SU-DHL-6 (cell line): ENCODE measurements around the gene SNX14.

Experiments
- H2AFZ ChIP-seq: fragments of 200-600 bp; sonication (generic); 2 replicates; pipeline ENCODE4 v1.6.1; 2014; ENCODE audit warnings: low read depth, mild to moderate bottlenecking, moderate library complexity, mixed read lengths, antibody characterized with exemption, low read length; ENCODE audit not compliant: severe bottlenecking
- H3F3A ChIP-seq: fragments of 200-600 bp; shearing (Covaris generic); 2 replicates; pipeline ENCODE4 v1.6.0; 2016; ENCODE audit warnings: antibody characterized with exemption, mild to moderate bottlenecking; ENCODE audit not compliant: insufficient read depth
- H3K27ac ChIP-seq: fragments of 200-600 bp; sonication (generic); 2 replicates; pipeline ENCODE4 v1.5.1; 2016; ENCODE audit warnings: low read depth, mild to moderate bottlenecking, low read length, moderate library complexity, mixed read lengths
- H3K27me3 ChIP-seq: fragments of 200-600 bp; sonication (generic), shearing (Covaris generic); 2 replicates; pipeline ENCODE4 v1.6.0; 2014; ENCODE audit warnings: mild to moderate bottlenecking, low read length
- H3K36me3 ChIP-seq: fragments of 200-600 bp; sonication (generic); 2 replicates; pipeline ENCODE4 v1.6.1; 2014; ENCODE audit warnings: mild to moderate bottlenecking, low read length, mixed read lengths
- H3K4me2 ChIP-seq: fragments of 300-600, 200-600 bp; shearing (Covaris generic), sonication (generic); 2 replicates; pipeline ENCODE4 v1.6.0; 2014; ENCODE audit warnings: low read length, low read depth, mild to moderate bottlenecking; ENCODE audit not compliant: poor library complexity, severe bottlenecking
- H3K4me3 ChIP-seq: fragments of 200-600 bp; sonication (generic); 2 replicates; pipeline ENCODE4 v1.5.1; 2014; ENCODE audit warnings: antibody characterized with exemption, low read length, mild to moderate bottlenecking, mixed read lengths; ENCODE audit not compliant: insufficient read depth, poor library complexity, severe bottlenecking
- H3K79me2 ChIP-seq: fragments of 200-600 bp; sonication (generic); 2 replicates; pipeline ENCODE4 v1.6.1; 2014; ENCODE audit warnings: mild to moderate bottlenecking, low read length, moderate library complexity; ENCODE audit not compliant: insufficient read depth
- H3K9ac ChIP-seq: fragments of 200-600 bp; sonication (generic); 2 replicates; pipeline ENCODE4 v1.7.0; 2014; ENCODE audit warnings: mild to moderate bottlenecking, low read length
- H3K9me2 ChIP-seq: fragments of 200-600 bp; sonication (generic); replicated peaks from 2 replicates; pipeline ENCODE4 v1.6.1; 2014; ENCODE audit warnings: low read length; ENCODE audit not compliant: insufficient read depth
- H3K9me3 ChIP-seq: fragments of 200-600 bp; sonication (generic); 2 replicates; pipeline ENCODE4 v1.6.1; 2014; ENCODE audit warnings: low read length, mixed read lengths; ENCODE audit not compliant: insufficient read depth
- H4K20me1 ChIP-seq: fragments of 200-600 bp; sonication (generic); 2 replicates; pipeline ENCODE4 v1.6.1; 2014; ENCODE audit warnings: low read depth, mild to moderate bottlenecking, antibody characterized with exemption, low read length, moderate library complexity, mixed read lengths
- EZH2phosphoT487 ChIP-seq: fragments of 200-600 bp; sonication (generic), shearing (Covaris generic); conservative IDR thresholded peaks from 2 replicates; pipeline ENCODE4 v1.6.1; 2018; ENCODE audit warnings: mild to moderate bottlenecking, antibody characterized with exemption, low read length, moderate library complexity, mixed read lengths
- TF ChIP-seq, protein P1 (sequence below): fragments of 200-600 bp; sonication (generic); IDR thresholded peaks from one replicate; pipeline ENCODE4 v1.5.1; 2017; ENCODE audit warnings: antibody characterized with exemption, mild to moderate bottlenecking, low read length, moderate library complexity; ENCODE audit not compliant: insufficient read depth, poor library complexity, severe bottlenecking

Gene SNX14

DNA sequence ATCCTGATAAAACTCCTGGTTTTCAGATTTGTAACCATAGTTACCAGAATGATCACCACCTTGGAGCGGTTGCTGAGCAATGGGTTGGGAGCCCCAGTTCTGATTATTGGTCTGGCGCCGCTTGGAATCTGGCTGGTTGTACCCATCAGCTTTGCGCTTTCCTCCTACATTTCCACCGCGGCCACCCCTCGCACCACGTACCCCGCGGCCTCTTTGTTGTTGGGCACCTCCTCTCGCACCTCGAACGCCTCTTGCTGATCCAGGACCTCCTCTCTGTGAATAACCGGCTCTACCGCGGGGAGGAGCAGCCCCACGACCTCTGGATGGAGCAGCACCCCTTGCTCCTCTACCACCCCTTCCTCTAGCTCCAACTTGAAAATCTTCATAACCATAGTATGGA lies 21.1 kb upstream of the SNX14 start:
- no peak overlapping the region for H3K27ac ChIP-seq
- no peaks in the 10 kb centered on the region for H3K9me3 ChIP-seq
- peaks cover 59% of the 10 kb centered on the region for H3F3A ChIP-seq
- H3K4me3 ChIP-seq: no peak overlapping the region
- H3K4me2 ChIP-seq: no peak overlapping the region
- peaks cover 93% of the 10 kb centered on the region for H3K36me3 ChIP-seq
- peaks cover 46% of the 10 kb centered on the region for H3K79me2 ChIP-seq
- no peaks in the 10 kb centered on the region for H3K27me3 ChIP-seq
- H2AFZ ChIP-seq: no peak overlapping the region
- no peak overlapping the region for H3K9ac ChIP-seq
- H4K20me1 ChIP-seq: peaks cover 56% of the 10 kb centered on the region
- TF ChIP-seq, protein P1, sequence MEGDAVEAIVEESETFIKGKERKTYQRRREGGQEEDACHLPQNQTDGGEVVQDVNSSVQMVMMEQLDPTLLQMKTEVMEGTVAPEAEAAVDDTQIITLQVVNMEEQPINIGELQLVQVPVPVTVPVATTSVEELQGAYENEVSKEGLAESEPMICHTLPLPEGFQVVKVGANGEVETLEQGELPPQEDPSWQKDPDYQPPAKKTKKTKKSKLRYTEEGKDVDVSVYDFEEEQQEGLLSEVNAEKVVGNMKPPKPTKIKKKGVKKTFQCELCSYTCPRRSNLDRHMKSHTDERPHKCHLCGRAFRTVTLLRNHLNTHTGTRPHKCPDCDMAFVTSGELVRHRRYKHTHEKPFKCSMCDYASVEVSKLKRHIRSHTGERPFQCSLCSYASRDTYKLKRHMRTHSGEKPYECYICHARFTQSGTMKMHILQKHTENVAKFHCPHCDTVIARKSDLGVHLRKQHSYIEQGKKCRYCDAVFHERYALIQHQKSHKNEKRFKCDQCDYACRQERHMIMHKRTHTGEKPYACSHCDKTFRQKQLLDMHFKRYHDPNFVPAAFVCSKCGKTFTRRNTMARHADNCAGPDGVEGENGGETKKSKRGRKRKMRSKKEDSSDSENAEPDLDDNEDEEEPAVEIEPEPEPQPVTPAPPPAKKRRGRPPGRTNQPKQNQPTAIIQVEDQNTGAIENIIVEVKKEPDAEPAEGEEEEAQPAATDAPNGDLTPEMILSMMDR: no peak
- TF ChIP-seq EZH2phosphoT487: no peak
- no peaks in the 10 kb centered on the region for H3K9me2 ChIP-seq

DNA sequence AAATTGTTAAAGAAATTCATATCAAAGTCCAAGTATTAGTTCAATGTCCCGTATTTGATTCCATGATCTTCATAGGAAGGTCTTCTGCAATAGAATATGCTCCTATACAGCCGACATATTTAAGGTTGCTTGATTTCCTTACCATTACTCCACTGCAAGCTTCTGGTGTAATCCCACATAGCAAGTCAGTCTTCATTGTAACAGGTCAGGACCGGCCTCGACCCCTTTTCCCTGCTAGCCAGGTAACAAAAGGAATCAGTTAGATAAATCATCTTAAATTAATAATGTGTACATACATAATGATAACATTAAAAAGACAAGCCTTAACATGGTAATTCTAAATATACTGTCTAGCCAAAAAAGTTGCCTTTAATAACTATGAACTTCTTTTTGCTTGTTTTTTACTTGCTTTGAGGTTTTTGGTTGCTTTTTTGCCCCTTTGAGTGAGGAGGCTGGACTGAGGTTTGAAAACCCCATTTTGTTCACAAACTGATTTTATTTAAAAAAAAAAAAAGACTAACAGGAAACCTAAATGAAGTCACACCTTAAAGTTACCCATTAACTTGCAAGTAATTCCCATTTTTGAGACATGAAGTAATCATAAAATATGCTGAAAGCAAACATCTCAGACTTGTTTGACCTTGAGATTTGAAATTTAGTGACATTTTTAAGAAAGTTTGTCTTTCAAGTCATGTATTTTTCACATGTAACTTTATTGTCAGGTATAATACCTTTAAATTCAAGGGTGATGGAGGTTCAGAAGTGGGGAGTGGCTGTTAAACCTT lies 19.2 kb upstream of the SNX14 start:
- H2AFZ ChIP-seq: no peak overlapping the region
- H3K27me3 ChIP-seq: no peaks in the 10 kb centered on the region
- H3K9me2 ChIP-seq: no peaks in the 10 kb centered on the region
- peaks cover 32% of the 10 kb centered on the region for H3K79me2 ChIP-seq
- peaks cover 70% of the 10 kb centered on the region for H3F3A ChIP-seq
- H3K9ac ChIP-seq: no peak overlapping the region
- TF ChIP-seq EZH2phosphoT487: no peak
- TF ChIP-seq, protein P1: no peak
- H3K4me2 ChIP-seq: no peak overlapping the region
- H3K27ac ChIP-seq: no peak overlapping the region
- H4K20me1 ChIP-seq: peaks cover 53% of the 10 kb centered on the region
- H3K4me3 ChIP-seq: no peak overlapping the region
- no peaks in the 10 kb centered on the region for H3K9me3 ChIP-seq
- peaks cover 91% of the 10 kb centered on the region for H3K36me3 ChIP-seq

DNA sequence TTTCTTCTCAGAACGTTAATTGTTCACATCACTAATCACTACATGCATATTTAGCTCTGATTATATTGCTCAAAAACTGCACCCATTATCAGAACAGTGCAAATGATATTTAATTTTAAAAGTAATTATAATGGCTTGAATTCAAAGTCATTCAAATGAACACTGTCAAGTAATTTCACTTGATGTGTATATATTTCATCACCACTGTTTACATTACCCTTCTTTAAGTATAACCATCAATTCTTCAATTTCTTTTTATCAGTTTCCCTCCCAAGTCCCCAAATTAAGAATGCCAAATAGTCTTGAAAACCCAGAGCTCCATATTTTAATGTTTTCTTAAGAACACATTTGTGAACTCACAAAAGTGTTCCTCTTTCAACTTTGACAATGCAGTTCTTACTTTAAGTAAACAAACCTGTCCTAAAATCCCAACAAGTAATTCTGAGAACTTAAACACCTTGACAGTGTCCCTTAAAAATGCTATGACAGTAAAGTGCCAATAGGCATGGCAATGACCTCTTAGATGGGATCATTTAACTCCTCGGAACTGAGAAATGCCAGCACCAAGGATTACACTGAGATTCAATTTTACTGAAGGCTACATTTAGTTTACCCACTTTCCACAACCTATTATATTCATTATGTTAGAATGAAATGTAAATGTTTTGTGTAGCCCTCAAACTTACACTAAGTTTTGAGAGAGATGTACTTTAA lies 16.7 kb upstream of the SNX14 start:
- Histone ChIP-seq H4K20me1 (peaks cover 47% of the 10 kb centered on the region), H2AFZ (no peak overlapping the region), H3K27me3 (no peaks in the 10 kb centered on the region), H3K36me3 (peaks cover 85% of the 10 kb centered on the region), H3K4me3 (no peak overlapping the region), H3K9me3 (no peaks in the 10 kb centered on the region), H3K27ac (no peak overlapping the region), H3K9ac (no peak overlapping the region), H3K79me2 (peaks cover 23% of the 10 kb centered on the region), H3K9me2 (no peaks in the 10 kb centered on the region), H3F3A (peaks cover 82% of the 10 kb centered on the region), H3K4me2 (no peak overlapping the region)
- TF ChIP-seq EZH2phosphoT487: no peak
- TF ChIP-seq, protein P1: no peak
